Stomach smooth muscle (tissue), 2 donors: ENCODE data around the gene ING4.
"Not testable (repeated sequence)": the region's sequence is repeated elsewhere in the genome, so short reads cannot be mapped to it uniquely, and the experiment has no call there.

Experiments used
- H3K27ac ChIP-seq: one replicate; pipeline ENCODE4 v1.7.0; 2013; ENCODE audit warnings: mild to moderate bottlenecking, low read length, inconsistent platforms
- H3K27me3 ChIP-seq, 2 donors: one replicate each; pipeline ENCODE4 v1.7.0; 2013; ENCODE audit warnings: low read length in 2 of 2; ENCODE audit not compliant: insufficient read depth in 2 of 2, control insufficient read depth in 1 of 2
- H3K36me3 ChIP-seq, 2 donors: one replicate each; pipeline ENCODE4 v1.7.0; 2013; ENCODE audit warnings: low read length in 2 of 2; ENCODE audit not compliant: control insufficient read depth in 2 of 2, insufficient read depth in 2 of 2
- H3K4me1 ChIP-seq: one replicate; pipeline ENCODE4 v1.7.0; 2013; ENCODE audit warnings: low read length; ENCODE audit not compliant: control insufficient read depth, insufficient read depth
- H3K4me3 ChIP-seq, 2 donors: one replicate each; pipeline ENCODE4 v1.7.0; 2013; ENCODE audit warnings: low read length in 2 of 2
- H3K9ac ChIP-seq, 2 donors: one replicate each; pipeline ENCODE4 v1.7.0; 2013; ENCODE audit warnings: low read length in 2 of 2, mild to moderate bottlenecking in 1 of 2
- H3K9me3 ChIP-seq, 2 donors: one replicate each; pipeline ENCODE4 v1.7.0; 2013; ENCODE audit warnings: low read length in 2 of 2; ENCODE audit not compliant: control insufficient read depth in 2 of 2
- donor health status: healthy.
- donor health status: Pancreatic carcinoma.

The ING4 gene

DNA sequence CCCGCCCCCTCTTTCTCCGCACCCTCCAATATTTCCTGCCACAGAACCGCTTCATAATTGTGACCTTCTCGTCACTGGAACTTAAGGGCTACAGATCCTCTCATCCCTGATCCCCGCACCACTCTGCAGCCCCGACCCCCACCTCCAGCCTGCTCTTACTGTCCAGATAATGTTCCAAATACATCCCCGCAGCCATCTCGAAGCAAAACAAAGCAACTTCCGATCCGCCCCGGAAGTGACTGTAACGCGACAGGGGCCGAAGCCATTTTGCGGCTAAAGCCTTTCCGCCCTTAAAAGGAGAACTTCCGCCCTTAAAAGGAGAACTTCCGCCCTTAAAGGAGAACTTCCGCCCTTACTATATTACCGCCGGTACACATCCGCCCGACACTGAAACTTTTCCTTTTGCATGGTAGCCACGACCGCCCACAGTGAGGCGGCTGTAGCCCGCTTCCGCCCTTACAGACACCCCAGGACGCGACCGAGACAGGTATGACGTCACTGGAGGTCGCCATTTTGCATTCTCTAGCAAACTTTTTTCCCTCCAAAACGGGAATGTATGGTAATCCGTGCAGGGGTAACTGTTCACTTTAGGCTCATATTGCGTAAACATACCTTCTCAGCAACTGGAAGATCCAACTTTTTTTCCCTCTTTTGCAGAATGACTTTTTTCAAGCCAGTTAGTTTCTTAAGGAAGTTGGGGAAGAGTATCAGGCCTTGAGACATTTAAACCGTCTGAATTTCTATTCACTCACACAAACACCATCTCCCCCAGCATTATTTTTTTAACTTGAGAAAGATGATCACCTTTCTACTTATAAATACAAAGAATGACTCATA, at the start of gene ING4:
Gene ING4 (minus strand): TSS at position 214 of the 837 bp plus-strand sequence. CDS start 18 bp downstream, at position 196.
- H3K4me1 ChIP-seq, result peaks cover 4% of the 10 kb centered on the region

DNA sequence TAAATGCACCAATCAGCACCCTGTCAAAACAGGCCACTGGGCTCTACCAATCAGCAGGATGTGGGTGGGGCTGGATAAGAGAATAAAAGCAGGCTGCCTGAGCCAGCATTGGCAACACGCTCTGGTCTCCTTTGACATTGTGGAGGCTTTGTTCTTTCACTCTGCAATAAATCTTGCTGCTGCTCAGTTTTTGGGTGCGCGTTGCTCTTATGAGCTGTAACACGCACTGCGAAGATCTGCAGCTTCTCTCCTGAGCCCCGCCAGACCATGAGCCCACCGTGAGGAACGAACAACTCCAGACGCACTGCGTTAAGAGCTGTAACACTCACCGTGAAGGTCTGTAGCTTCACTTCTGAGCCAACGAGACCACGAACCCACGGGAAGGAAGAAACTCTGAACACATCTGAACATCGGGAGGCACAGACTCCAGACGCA, 46.1 kb upstream of the ING4 start:
- Histone ChIP-seq H3K9me3 (no peaks in the 10 kb centered on the region), H3K27me3 (peaks cover 0 to 4% of the 10 kb centered on the region in 2 donors), H3K27ac (no peak overlapping the region), H3K4me3 (no peak overlapping the region), H3K36me3 (no peaks in the 10 kb centered on the region), H3K4me1 (no peaks in the 10 kb centered on the region), H3K9ac (no peak overlapping the region)

More for the DNA sequence above, at the start of gene ING4:
- peak within 1 kb of the TSS; percentile 74 for H3K27ac ChIP-seq
- H3K4me3 ChIP-seq, result peak within 1 kb of the TSS; percentile 82 to 93
- peaks cover 15% of the 10 kb centered on the region in 2 donors for H3K36me3 ChIP-seq
- H3K9me3 ChIP-seq, result no peaks in the 10 kb centered on the region
- peak within 1 kb of the TSS; percentile 72 to 80 for H3K9ac ChIP-seq
- H3K27me3 ChIP-seq, result no peaks in the 10 kb centered on the region

DNA sequence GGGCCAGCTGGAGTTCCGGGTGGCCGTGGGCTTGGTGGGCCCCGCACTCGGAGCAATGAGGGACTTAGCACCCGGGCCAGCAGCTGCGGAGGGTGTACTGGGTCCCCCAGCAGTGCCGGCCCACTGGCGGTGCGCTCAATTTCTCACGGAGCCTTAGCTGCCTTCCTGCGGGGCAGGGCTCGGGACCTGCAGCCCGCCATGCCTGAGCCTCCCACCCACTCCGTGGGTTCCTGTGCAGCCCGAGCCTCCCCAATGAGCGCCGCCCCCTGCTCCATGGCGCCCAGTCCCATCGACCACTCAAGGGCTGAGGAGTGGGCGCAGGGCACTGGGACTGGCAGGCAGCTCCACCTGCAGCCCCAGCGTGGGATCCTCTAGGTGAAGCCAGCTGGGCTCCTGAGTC, 45.4 kb upstream of the ING4 start:
- not testable (repeated sequence) for H3K27me3 ChIP-seq, H3K9me3 ChIP-seq, H3K4me1 ChIP-seq, H3K36me3 ChIP-seq, H3K4me3 ChIP-seq, H3K9ac ChIP-seq, H3K27ac ChIP-seq

DNA sequence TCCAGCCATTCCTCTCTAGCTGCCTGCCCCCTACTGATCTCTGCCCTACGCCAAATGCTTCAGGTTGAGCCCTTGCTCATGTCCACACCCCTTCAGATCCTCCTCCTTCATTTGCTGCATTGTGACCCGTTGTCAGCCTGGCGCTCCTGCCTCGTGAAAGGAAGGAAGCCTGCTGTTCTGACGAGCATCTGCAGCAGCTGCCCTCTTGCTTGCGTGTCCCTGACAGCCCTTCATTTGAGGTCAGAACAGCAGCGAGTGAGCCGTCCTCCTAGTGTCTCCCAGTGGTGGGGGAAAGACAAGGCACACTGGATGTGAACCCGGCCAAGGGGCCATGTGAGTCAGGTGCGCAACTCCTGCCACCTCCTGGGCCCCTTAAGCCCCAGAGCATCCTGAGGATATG, 40.7 kb upstream of the ING4 start:
- no peaks in the 10 kb centered on the region for H3K36me3 ChIP-seq
- H3K9ac ChIP-seq, result no peak overlapping the region
- H3K9me3 ChIP-seq, result no peaks in the 10 kb centered on the region
- H3K27me3 ChIP-seq, result peaks cover 29 to 40% of the 10 kb centered on the region in 2 donors
- no peak overlapping the region for H3K4me3 ChIP-seq
- H3K4me1 ChIP-seq, result peaks cover 17% of the 10 kb centered on the region
- H3K27ac ChIP-seq, result no peak overlapping the region

DNA sequence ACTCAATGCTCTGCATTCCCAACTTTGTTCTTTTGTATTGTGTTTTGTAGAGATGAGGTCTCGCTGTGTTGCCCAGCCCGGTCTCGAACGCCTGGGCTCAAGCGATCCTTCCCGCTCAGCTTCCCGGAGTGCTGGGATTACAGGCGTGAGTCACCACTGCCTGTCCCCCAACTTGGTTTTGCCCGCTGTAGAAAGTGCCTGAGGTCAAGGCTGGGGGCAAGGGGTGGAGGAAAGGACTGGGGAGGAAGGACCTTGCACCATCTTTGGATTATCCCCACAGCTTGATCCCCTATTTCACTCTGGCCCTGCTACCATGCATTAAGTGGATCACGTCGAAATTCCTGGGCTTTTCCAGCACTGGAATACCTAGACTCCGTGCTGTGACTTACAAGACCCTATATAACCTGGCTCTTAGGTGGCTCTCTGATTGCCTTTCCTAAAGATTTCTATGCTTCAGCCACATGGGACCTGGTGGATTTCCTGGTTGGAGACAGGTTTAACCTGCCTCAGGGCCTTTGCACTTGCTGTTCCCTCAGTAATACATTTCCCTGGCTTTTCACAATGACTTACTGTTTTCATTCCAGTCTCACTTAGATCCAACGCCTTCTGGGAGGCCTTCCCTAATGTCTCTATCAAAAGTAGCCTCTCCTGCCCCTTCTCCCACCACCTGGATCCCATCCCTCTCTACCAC, 38.3 kb upstream of the ING4 start:
- Histone ChIP-seq H3K9ac (no peak overlapping the region), H3K27me3 (peaks cover 35 to 45% of the 10 kb centered on the region in 2 donors), H3K27ac (no peak overlapping the region), H3K4me1 (peaks cover 17% of the 10 kb centered on the region), H3K4me3 (peak overlapping the region in 1 of 2 donors; percentile 52), H3K36me3 (no peaks in the 10 kb centered on the region), H3K9me3 (no peaks in the 10 kb centered on the region)

DNA sequence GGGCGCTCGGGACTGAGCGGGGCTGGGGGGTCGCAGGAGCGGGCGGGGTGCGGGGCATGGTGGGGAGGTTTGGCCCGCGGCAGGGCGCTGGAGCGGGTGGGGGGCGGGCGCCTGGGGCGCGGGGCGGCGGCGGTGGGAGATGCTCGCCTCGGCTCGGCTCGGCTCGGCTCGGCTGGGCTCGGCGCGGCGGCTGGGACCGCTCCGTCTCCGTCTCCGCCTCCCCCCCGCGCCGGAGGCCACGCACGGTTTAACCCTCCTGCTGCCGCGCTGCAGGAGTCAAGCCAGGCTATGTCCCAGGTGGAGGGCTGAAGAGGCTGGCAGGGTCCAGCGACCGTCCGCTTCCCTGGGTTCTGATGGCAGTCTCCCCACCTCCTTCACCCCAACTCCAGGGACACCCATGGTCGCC, 37.7 kb upstream of the ING4 start, which contains the start of gene PIANP:
Gene PIANP (minus strand): TSS at position 170 of the 406 bp plus-strand sequence. CDS start 2,754 bp downstream, outside the sequence.
- H3K36me3 ChIP-seq, result no peaks in the 10 kb centered on the region
- H3K9me3 ChIP-seq, result no peaks in the 10 kb centered on the region
- H3K4me3 ChIP-seq, result peak within 1 kb of the TSS; percentile 51 to 67
- H3K27me3 ChIP-seq, result peaks cover 39 to 45% of the 10 kb centered on the region in 2 donors
- H3K9ac ChIP-seq, result peak within 1 kb of the TSS in 1 of 2 donors; percentile 27
- no peak within 1 kb of the TSS for H3K27ac ChIP-seq
- H3K4me1 ChIP-seq, result peaks cover 17% of the 10 kb centered on the region

DNA sequence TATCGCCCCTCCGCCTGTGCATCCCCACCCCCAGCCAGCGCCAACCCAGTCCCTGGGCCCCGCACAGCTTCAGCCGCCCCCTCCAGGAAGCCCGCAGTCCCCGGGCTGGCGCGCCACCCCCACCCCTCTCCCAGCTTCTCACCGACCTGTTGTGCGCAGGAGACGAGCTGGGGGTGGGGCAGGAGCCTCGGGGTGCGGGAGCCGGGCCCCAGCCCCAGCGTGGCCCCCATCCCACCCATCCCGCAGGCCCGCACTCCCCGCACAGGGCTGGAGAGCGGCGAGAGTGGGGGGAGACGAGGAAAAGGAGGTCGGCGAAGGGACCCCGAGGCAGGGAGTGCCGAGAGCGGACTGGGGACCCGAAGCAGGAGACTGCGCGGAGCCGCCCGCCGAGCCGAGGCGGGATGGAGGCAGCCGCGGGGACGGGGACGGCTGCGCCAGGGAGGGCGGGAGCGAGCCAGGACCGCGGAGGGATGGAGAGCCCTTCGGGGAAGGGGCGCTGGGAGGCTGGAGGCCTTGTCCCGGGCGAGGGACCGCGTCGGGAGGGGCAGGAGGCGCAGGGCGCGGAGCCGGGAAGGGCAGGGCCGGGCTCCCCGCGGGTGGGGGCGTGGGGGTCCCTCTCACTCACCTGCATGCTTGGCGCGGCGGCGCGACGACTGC, 37.2 kb upstream of the ING4 start:
- H3K9me3 ChIP-seq, result no peaks in the 10 kb centered on the region
- H3K27ac ChIP-seq, result no peak overlapping the region
- peaks cover 39 to 45% of the 10 kb centered on the region in 2 donors for H3K27me3 ChIP-seq
- H3K36me3 ChIP-seq, result no peaks in the 10 kb centered on the region
- H3K4me3 ChIP-seq, result peak overlapping the region; percentile 51 to 67
- H3K4me1 ChIP-seq, result peaks cover 17% of the 10 kb centered on the region
- H3K9ac ChIP-seq, result no peak overlapping the region

DNA sequence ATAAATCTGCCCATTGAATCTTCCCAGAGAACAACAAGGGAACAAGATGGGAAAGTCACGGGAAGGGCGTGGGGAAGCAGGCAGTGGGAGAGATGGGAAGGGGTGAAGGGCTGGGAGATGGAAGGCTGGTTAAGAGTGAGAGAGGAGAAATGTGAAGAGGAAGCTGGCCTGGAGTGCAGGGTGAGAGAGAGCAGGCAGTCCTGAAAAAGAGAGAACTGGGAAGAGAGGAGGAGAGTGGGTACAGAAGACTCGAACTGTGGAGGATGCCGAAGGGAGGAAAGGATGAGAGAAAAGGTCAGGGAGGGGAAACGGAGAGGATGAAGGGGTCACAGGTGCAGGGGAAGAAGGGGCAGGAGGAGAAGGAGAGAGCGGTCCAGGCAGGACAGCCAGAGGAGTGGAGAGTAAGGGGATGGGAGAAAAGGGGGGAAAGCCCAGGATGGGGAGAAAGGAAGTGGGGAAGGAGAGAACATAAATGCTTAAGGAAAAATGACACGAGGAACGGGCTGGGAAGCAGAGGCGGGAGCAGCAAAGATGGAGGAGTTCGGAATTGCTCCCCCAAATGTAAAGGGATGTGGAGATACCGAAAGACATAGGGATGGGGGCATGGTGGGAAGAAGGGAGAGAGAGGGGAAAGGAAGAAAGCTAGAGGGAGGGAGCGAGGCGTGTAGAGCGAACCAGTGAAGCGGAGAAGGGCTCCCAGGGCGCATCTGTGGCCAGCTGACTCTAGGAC, 36.5 kb upstream of the ING4 start:
- Histone ChIP-seq H3K4me3 (no peak overlapping the region), H3K27me3 (peaks cover 37 to 45% of the 10 kb centered on the region in 2 donors)

DNA sequence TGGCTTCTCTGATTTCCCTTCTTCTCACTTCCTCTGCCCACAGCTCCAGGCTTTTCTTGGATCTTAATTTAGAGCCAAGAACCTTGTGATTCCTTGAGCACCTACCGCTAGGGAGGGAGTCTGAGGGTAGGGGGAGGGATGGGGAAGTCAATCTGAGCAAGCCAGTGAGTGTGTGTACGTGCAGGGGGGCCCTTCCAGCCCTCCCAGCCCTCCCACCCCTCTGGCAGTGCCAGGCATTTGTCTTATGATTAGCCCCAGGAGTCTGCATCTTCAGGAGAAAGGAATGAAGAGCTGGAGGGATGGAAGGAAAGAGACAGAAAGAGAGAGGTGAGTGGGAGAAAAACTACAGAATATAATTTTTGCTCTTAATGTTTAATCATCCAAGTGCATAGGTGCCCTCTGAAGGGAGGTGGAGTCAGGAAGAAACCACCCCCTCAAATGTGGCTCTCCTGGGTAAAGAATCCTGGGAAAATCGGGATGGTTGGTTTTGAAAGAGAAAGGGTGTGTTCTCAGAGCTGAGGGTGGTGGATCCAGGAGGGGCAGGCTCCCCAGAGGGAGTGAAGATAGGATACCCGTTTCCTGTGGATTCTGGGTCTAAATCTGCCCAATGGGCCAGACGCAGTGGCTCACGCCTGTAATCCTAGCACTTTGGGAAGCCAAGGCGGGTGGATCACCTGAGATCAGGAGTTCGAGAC, 35.6 kb upstream of the ING4 start:
- Histone ChIP-seq H3K9me3 (no peaks in the 10 kb centered on the region), H3K27ac (no peak overlapping the region), H3K4me3 (no peak overlapping the region), H3K36me3 (no peaks in the 10 kb centered on the region), H3K27me3 (peaks cover 33 to 42% of the 10 kb centered on the region in 2 donors), H3K9ac (no peak overlapping the region), H3K4me1 (peaks cover 17% of the 10 kb centered on the region)

More for the DNA sequence above, 36.5 kb upstream of the ING4 start:
- Histone ChIP-seq H3K36me3 (no peaks in the 10 kb centered on the region), H3K4me1 (peaks cover 17% of the 10 kb centered on the region), H3K9ac (peak overlapping the region in 1 of 2 donors; percentile 27), H3K27ac (no peak overlapping the region), H3K9me3 (no peaks in the 10 kb centered on the region)
